Measurements from ENCODE around the gene MUC20.

MUC20 gene

DNA sequence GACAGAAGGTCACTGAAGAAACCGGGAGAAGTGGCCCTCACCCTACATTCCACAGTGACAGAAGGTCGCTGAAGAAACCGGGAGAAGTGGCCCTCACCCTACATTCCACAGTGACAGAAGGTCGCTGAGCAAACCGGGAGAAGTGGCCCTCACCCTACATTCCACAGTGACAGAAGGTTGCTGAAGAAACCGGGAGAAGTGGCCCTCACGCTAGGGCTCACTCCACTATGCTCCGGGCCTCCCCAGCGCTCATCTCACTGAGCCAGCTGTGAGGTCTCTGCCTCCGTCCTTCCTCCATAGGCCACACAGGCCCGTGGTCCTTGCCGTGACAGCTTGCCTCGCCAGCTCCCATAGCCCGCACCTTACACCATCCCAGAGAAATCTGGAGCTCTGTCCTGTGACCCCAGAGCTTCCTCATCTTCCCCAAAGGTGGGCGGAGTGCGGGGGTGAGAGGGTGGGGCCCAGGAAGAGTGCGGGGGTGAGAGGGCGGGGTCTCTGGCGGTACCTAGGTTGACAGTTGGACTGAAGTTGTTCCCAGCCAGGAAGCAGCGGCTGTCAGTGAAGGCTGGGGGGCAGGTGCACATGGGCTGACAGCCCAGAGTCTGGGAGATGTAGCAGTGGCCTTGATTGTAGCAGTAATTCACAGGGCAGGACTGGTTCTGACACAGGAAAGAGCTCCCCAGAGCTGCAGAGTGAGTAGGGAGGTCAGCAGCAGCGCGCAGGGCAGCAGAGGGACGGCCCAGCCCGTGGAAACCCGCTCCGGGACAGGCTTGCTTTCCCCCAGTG lies 32.0 kb downstream of the MUC20 start:
- no peak for DNase-seq (ENCODE audit: low read depth, low spot score)
- ChIA-PET CTCF (no interaction called here), POLR2A (no interaction called here)
- H3K4me3 ChIP-seq (ENCODE audit: low read depth, low read length) = no peak overlapping the region
- TF ChIP-seq, protein P1, sequence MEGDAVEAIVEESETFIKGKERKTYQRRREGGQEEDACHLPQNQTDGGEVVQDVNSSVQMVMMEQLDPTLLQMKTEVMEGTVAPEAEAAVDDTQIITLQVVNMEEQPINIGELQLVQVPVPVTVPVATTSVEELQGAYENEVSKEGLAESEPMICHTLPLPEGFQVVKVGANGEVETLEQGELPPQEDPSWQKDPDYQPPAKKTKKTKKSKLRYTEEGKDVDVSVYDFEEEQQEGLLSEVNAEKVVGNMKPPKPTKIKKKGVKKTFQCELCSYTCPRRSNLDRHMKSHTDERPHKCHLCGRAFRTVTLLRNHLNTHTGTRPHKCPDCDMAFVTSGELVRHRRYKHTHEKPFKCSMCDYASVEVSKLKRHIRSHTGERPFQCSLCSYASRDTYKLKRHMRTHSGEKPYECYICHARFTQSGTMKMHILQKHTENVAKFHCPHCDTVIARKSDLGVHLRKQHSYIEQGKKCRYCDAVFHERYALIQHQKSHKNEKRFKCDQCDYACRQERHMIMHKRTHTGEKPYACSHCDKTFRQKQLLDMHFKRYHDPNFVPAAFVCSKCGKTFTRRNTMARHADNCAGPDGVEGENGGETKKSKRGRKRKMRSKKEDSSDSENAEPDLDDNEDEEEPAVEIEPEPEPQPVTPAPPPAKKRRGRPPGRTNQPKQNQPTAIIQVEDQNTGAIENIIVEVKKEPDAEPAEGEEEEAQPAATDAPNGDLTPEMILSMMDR (IDR thresholded peaks at IDR 0.05; ENCODE audit: insufficient read depth, low read length, missing control alignments) = no peak

DNA sequence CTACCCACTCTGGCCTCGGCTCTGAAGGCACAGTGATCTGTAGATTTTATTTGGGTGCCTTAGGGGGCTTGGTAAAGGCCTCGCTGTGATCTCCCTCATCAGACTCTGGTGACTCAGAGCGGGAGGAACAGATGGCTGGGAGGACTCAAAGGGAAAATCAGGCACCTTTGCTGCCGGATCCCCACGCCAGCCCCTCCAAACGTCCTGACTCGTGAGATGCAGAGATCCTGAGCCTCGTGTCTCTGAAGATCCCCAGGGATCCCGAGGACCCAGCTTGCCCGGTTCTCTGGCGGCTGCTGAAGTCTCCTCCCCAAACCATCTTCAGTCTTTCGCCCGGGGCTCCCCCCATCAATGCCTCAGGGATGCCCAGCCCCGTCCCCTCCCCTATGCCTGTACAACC lies 32.8 kb downstream of the MUC20 start:
- DNase-seq (ENCODE audit: low read depth, low spot score) = no peak
- ChIA-PET POLR2A (no interaction called here), CTCF (no interaction called here)
- TF ChIP-seq, protein P1 (IDR thresholded peaks at IDR 0.05; ENCODE audit: insufficient read depth, low read length, missing control alignments) = no peak
- H3K4me3 ChIP-seq (ENCODE audit: low read depth, low read length) = no peak overlapping the region

DNA sequence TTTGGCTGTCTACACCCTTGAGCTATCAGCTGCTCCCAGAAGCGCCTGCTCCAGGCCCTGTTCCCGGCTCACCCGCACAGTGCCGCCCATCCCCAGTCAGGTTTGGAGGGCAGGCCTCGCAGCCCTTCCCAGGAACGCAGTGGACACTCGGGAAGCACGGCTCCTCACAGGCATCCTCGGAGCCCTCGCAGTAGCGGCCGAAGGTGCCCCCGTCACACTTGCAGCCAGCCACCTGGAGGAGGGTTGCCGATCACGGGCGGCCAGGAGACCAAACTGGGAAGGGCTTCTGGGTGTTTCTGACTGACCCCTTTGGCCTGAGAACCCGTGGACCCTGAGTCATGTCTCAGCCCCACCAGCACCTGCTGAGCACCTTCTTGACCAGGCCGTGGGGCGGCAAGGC lies 33.4 kb downstream of the MUC20 start:
- CTCF ChIA-PET = no interaction called here
- no peak overlapping the region for H3K4me3 ChIP-seq (ENCODE audit: low read depth, low read length)
- POLR2A ChIA-PET = no interaction called here
- no peak for DNase-seq (ENCODE audit: low read depth, low spot score)
- TF ChIP-seq, protein P1 (IDR thresholded peaks at IDR 0.05; ENCODE audit: insufficient read depth, low read length, missing control alignments) = no peak

DNA sequence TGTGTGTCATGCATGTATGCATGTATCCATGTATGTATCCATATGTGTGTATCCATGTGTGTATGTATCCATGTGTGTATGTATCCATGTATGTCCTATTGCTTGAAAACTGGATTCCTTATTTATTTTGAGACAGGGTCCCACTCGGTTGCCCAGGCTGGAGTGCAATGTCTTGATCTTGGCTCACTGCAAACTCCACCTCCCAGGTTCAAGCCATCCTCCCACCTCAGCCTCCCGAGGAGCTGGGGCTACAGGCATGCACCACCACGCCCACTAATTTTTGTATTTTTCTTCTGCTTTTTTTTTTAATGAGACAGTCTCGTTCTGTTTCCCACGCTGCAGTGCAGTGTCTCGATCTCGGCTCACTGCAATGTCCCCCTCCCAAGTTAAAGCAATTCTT lies 34.1 kb downstream of the MUC20 start:
- CTCF ChIA-PET = no interaction called here
- POLR2A ChIA-PET = no interaction called here
- H3K4me3 ChIP-seq (ENCODE audit: low read depth, low read length) = no peak overlapping the region
- DNase-seq (ENCODE audit: low read depth, low spot score) = no peak
- TF ChIP-seq, protein P1 (IDR thresholded peaks at IDR 0.05; ENCODE audit: insufficient read depth, low read length, missing control alignments) = no peak

DNA sequence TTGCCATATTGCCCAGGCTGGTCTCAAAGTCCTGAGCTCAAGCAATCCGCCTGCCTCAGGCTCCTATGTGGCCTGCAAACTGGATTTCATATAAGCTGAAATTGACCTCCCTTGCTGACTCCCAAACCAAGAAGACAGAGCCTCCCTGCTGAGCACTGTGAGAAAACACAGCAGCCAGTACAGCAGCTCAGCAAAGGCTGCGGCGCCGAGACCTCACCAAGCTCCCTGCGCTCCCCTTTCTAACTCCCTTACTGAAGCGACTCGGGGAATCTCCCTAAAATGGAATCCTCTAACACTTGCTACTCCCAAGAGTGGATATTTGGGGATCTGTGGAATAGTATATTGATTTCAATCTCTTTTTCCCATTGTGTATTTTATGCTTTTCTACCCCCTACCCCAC lies 34.6 kb downstream of the MUC20 start:
- ChIA-PET POLR2A (no interaction called here), CTCF (no interaction called here)
- TF ChIP-seq, protein P1 (IDR thresholded peaks at IDR 0.05; ENCODE audit: insufficient read depth, low read length, missing control alignments) = no peak
- DNase-seq (ENCODE audit: low read depth, low spot score) = no peak
- H3K4me3 ChIP-seq (ENCODE audit: low read depth, low read length) = no peak overlapping the region

DNA sequence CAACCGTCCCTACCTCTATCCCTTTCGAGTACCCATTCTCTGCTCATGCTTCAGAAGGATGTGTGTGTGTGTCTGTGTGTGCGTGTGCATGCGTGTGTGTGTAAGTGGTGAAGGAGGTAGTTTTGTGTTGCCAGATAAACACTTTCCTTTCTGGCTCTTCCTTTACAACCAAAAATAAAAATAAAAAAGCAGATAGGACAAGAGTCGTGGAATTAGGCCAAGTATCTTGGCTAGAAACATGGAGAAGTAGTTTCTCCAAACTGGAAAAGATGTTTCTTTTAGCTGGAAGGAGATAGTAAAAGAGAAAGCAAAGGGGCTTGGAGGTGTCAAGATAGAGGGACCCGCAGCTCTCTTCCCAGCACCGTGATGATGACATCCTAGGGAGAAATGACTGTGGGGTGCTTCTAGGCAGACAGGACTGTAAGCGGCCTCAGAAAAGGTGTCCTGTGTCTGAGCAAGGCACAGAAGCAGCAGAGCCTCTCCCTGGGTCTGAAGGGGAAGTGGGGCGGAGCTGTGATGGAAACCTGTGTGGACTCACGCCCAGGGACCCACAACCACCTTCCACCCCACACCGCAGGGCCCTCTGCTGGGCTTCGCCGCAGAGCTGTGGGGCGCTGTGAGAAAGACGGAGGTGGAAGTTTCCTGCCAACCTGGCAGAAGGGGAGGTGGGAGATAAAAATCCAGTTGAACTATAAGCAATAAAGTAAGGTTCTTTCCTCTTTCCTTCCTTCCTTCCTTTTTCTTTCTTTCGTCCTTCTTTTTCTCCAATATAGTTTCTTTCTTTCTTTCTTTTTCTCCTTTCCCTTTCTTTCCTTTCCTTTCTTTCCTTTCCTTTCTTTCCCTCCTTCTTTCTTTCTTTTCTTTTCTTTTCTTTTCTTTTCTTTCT lies 35.3 kb downstream of the MUC20 start:
- ChIA-PET POLR2A (no interaction called here), CTCF (no interaction called here)
- no peak for DNase-seq (ENCODE audit: low read depth, low spot score)
- TF ChIP-seq, protein P1 (IDR thresholded peaks at IDR 0.05; ENCODE audit: insufficient read depth, low read length, missing control alignments) = no peak
- no peak overlapping the region for H3K4me3 ChIP-seq (ENCODE audit: low read depth, low read length)
